Peyer's patch (tissue), 4 donors: ENCODE measurements around the gene CAPZA2. TPM values are rescaled to one million over a fixed set of nuclear protein-coding genes. Genes with fewer than 3 reads are reported as not detected.

Experiments used
- DNase-seq, 3 donors: peaks; one replicate each; pipeline ENCODE4 v3.0.0-alpha.2; 2017 to 2019
- H3K27ac ChIP-seq, 4 donors: fragments of 200-600 bp; sonication (generic); one replicate each; pipeline ENCODE4 v1.5.1; 2016 to 2019
- H3K27me3 ChIP-seq, 2 donors: fragments of 200-600 bp; sonication (generic); one replicate each; pipeline ENCODE4 v1.5.1; 2019
- H3K36me3 ChIP-seq, 3 donors: fragments of 200-600 bp; sonication (generic); one replicate each; pipeline ENCODE4 v1.5.1; 2016 to 2019
- H3K4me1 ChIP-seq, 4 donors: fragments of 200-600 bp; sonication (generic); one replicate each; pipeline ENCODE4 v1.5.1; 2016 to 2019
- H3K4me3 ChIP-seq, 4 donors: fragments of 200-600 bp; sonication (generic); 1 replicate in 3 of 4; 2 replicates in 1 of 4; pipeline ENCODE4 v1.5.1; 2016 to 2019; ENCODE audit warnings: mild to moderate bottlenecking in 1 of 4
- H3K9me3 ChIP-seq, 4 donors: fragments of 200-600 bp; sonication (generic); one replicate each; pipeline ENCODE4 v1.5.1; 2016 to 2019; ENCODE audit warnings: mild to moderate bottlenecking in 1 of 4
- POLR2A ChIP-seq, 2 donors: fragments of 450-650 bp; IDR thresholded peaks; one replicate each; pipeline ENCODE4 v1.5.1; 2017; ENCODE audit warnings: antibody characterized with exemption in 2 of 2, mild to moderate bottlenecking in 2 of 2, moderate library complexity in 2 of 2
- total RNA-seq, 4 donors: library from RNA; depleted of rRNA; stranded (reverse); fragments of >200 nt; gene quantifications; one replicate each; pipeline ENCODE4 v1.1.0, GENCODE V29; 2016
- TF ChIP-seq, protein P1 (sequence below), 6 experiments: fragments of 450-650 bp in 4 of 6; fragments of 200-600 bp in 2 of 6; sonication (generic) in 1 of 6; IDR thresholded peaks; one replicate each; pipeline ENCODE4 v1.5.1; 2017 to 2019; ENCODE audit warnings: antibody characterized with exemption in 6 of 6, mild to moderate bottlenecking in 3 of 6, moderate library complexity in 1 of 6

The CAPZA2 gene
- total RNA-seq, 4 donors from 2014 or later, result 53.1 to 133 (median 97.2) TPM

DNA sequence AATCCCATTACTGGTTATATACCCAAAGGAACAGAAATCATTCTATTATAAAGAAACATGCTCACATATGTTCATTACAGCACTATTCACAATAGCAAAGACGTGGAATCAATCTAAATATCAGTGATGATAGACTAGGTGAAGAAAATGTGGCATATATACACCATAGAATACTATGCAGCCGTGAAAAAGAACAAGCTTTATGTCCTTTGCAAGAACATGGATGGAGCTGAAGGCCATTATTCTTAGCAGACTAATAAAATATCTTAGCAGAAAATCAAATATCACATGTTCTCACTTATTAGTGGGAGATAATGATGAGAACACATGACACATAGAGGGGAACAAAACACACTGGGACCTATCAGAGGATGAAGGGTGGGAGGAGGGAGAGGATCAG, 38.8 kb downstream of the CAPZA2 start:
- H3K27ac ChIP-seq, result no peak overlapping the region
- no peaks in the 10 kb centered on the region for H3K27me3 ChIP-seq
- no peak overlapping the region for H3K4me3 ChIP-seq
- H3K9me3 ChIP-seq, result no peaks in the 10 kb centered on the region
- TF ChIP-seq POLR2A (IDR thresholded peaks at IDR 0.05), result no peak
- TF ChIP-seq, protein P1, sequence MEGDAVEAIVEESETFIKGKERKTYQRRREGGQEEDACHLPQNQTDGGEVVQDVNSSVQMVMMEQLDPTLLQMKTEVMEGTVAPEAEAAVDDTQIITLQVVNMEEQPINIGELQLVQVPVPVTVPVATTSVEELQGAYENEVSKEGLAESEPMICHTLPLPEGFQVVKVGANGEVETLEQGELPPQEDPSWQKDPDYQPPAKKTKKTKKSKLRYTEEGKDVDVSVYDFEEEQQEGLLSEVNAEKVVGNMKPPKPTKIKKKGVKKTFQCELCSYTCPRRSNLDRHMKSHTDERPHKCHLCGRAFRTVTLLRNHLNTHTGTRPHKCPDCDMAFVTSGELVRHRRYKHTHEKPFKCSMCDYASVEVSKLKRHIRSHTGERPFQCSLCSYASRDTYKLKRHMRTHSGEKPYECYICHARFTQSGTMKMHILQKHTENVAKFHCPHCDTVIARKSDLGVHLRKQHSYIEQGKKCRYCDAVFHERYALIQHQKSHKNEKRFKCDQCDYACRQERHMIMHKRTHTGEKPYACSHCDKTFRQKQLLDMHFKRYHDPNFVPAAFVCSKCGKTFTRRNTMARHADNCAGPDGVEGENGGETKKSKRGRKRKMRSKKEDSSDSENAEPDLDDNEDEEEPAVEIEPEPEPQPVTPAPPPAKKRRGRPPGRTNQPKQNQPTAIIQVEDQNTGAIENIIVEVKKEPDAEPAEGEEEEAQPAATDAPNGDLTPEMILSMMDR (IDR thresholded peaks at IDR 0.05), result no peak
- DNase-seq, result no peak
- no peaks in the 10 kb centered on the region for H3K4me1 ChIP-seq
- peaks cover 0 to 45% (median 0%) of the 10 kb centered on the region in 3 donors for H3K36me3 ChIP-seq

DNA sequence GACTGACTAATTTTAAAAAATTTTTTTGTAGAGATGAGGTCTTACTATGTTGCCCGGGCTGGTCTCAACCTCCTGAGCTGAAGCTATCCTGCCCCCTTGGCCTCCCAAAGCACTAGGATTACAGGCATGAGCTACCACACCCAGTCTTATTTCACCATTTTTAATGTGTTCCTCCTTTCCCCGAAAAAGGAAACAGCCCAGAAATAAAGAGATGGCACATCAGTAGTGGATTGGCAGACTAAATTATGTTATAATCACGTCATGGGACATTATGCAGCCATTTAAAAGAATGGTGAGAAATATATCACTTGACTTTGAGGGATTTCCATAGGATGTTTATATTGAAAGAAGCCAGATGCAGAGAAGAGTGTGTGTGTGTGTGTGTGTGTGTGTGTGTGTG, 40.5 kb downstream of the CAPZA2 start:
- H3K27me3 ChIP-seq, result no peaks in the 10 kb centered on the region
- H3K4me3 ChIP-seq, result no peak overlapping the region
- no peak overlapping the region for H3K27ac ChIP-seq
- H3K9me3 ChIP-seq, result no peaks in the 10 kb centered on the region
- TF ChIP-seq POLR2A (IDR thresholded peaks at IDR 0.05), result no peak
- TF ChIP-seq, protein P1 (IDR thresholded peaks at IDR 0.05), result no peak
- DNase-seq, result no peak
- H3K4me1 ChIP-seq, result no peaks in the 10 kb centered on the region
- peaks cover 0 to 54% (median 0%) of the 10 kb centered on the region in 3 donors for H3K36me3 ChIP-seq

DNA sequence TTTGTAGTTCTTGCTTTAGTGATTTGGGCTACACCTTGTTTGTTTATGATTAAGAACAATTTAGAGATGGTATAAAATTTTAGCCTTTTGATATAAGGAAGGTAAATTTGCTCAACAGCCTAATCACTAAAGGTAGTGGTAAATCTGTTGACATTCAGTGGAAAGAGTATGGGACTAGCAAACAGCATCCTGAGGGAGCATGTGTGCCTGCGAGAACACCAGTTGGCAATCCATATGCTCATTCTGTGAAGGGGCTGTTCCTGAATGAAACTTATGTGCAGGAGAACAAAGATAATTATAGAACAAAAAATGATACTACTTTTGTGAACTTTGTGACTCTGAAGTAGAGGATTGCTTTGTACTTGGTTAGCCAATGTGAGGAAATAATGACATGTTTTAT, 44.0 kb downstream of the CAPZA2 start:
- TF ChIP-seq, protein P1 (IDR thresholded peaks at IDR 0.05), result no peak
- TF ChIP-seq POLR2A (IDR thresholded peaks at IDR 0.05), result no peak
- Histone ChIP-seq H3K27ac (no peak overlapping the region), H3K27me3 (no peaks in the 10 kb centered on the region), H3K4me3 (no peak overlapping the region), H3K36me3 (peaks cover 0 to 54% (median 0%) of the 10 kb centered on the region in 3 donors), H3K9me3 (no peaks in the 10 kb centered on the region), H3K4me1 (no peaks in the 10 kb centered on the region)
- no peak for DNase-seq

DNA sequence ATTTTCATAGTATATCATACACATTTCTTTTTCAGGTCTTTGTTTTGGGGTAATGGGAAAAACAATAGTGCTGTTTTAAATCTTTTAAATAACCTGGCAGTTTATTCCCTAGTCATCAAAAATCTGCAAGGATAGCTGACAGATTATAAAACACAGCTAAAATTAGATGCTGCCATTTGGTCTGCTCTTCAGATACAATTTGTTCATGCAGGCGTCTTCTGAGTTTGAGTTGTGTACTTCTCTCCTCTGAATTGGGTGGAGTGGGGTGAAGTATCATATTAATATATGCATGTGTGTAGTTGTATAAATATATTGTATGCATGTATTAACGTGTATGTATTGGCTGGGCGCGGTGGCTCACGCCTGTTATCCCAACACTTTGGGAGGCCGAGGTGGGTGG, 48.0 kb downstream of the CAPZA2 start:
- H3K27me3 ChIP-seq, result no peaks in the 10 kb centered on the region
- DNase-seq, result no peak
- TF ChIP-seq, protein P1 (IDR thresholded peaks at IDR 0.05), result no peak
- no peak for TF ChIP-seq POLR2A (IDR thresholded peaks at IDR 0.05)
- H3K9me3 ChIP-seq, result no peaks in the 10 kb centered on the region
- H3K27ac ChIP-seq, result no peak overlapping the region
- H3K4me3 ChIP-seq, result no peak overlapping the region
- H3K36me3 ChIP-seq, result peaks cover 0 to 75% (median 0%) of the 10 kb centered on the region in 3 donors
- no peaks in the 10 kb centered on the region for H3K4me1 ChIP-seq

DNA sequence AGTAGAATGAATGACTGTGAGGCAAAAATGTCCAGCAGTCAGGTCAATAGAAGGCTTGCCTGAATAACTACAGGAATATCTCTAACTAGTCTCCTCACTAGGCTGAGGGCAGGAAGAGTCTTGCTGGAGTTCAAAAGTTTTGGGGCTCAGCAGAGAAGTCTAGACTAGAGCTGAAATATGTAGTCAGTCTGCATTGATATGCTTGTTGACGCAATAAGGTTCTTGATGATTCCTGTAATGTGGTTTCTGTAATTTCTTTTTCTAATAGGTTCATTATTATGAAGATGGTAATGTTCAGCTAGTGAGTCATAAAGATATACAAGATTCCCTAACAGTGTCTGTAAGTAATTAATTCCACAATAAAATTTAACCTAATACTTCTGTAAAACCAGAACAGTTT, 49.4 kb downstream of the CAPZA2 start:
- H3K27me3 ChIP-seq, result no peaks in the 10 kb centered on the region
- TF ChIP-seq POLR2A (IDR thresholded peaks at IDR 0.05), result no peak
- TF ChIP-seq, protein P1 (IDR thresholded peaks at IDR 0.05), result no peak
- H3K27ac ChIP-seq, result no peak overlapping the region
- no peak overlapping the region for H3K4me3 ChIP-seq
- H3K9me3 ChIP-seq, result no peaks in the 10 kb centered on the region
- H3K36me3 ChIP-seq, result peaks cover 0 to 80% (median 0%) of the 10 kb centered on the region in 3 donors
- DNase-seq, result no peak
- no peaks in the 10 kb centered on the region for H3K4me1 ChIP-seq
